ENCODE data around the gene FXYD4. TPM values are rescaled to one million over a fixed set of nuclear protein-coding genes. Genes with fewer than 3 reads are reported as not detected.
"Not testable (repeated sequence)": the region's sequence is repeated elsewhere in the genome, so short reads cannot be mapped to it uniquely, and the experiment has no call there.

The FXYD4 gene
- total RNA-seq, 2 experiments from 2014 or later = not detected

DNA sequence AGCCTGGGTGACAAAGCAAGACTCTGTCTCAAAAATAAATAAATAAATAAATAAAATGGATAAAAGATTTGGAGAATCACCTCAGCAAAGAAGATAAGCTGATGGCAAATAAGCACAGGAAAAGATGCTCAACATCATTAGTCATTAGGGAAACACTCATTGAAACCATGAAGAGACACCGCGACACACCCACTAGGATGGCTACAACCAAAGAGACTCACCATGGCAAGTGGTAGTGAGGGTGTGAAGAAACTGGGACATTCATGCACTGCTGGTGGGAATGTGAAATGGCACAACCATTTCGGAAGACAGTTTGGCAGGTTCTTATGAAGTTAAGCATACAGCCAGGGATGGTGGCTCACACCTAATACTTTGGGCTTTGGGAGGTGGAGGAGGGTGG, 37.8 kb upstream of the FXYD4 start:
- CTCF ChIA-PET = interaction anchor here (1.9 kb wide), 1 partner anchor 15 kb away, joined by 8 read pairs; no protein-coding TSS in a partner anchor
- no peaks in the 10 kb centered on the region for H3K9me3 Mint-ChIP-seq (ENCODE audit: low read depth)
- intact Hi-C loops (cut with DNase I, micrococcal nuclease) = loop anchor here in 1 of 2 experiments (5.0 kb wide), 1 partner anchor 36 kb away; no protein-coding TSS in a partner anchor

DNA sequence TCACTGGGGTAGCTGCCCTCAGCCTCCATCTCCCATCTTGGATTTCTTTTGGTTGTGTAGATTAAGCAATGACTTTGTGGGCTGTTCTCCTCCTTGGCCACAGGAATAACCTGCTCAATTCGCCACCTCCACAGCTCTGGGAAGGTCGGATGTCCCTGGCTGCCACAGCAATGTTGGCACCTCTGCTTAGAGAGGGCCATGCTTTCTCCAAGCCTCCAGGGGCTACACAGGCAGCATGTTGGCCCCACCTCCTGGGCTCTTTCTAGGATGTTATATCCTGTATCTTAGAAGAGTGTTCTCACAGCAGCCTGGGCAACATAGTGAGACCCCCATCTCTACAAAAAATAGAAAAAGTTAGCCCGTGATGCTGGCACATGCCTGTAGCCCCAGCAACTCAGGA, 35.4 kb upstream of the FXYD4 start:
- intact Hi-C loops (cut with DNase I, micrococcal nuclease) = no loop called here
- POLR2A ChIA-PET = no interaction called here
- no peaks in the 10 kb centered on the region for H3K9me3 Mint-ChIP-seq (ENCODE audit: low read depth)
- no peak overlapping the region for H3K27ac Mint-ChIP-seq
- CTCF ChIA-PET = interaction anchor here (0.8 to 1.0 kb wide), 2 partner anchors 43 to 579 kb away, joined by 3 to 4 read pairs; no protein-coding TSS in a partner anchor
- H3K27me3 Mint-ChIP-seq = peaks cover 4% of the 10 kb centered on the region
- H3K36me3 Mint-ChIP-seq (ENCODE audit: low read depth) = no peaks in the 10 kb centered on the region
- peaks cover 26% of the 10 kb centered on the region for H3K4me1 Mint-ChIP-seq
- no peak for DNase-seq
- H3K4me3 Mint-ChIP-seq = no peak overlapping the region
- no peak for ATAC-seq

More for the DNA sequence above, 37.8 kb upstream of the FXYD4 start:
- DNase-seq (no peak), ATAC-seq (no peak)
- Mint-ChIP-seq H3K27me3 (no peaks in the 10 kb centered on the region), H3K4me3 (no peak overlapping the region), H3K4me1 (peaks cover 26% of the 10 kb centered on the region), H3K27ac (no peak overlapping the region), H3K36me3 (ENCODE audit: low read depth) (no peaks in the 10 kb centered on the region)
- POLR2A ChIA-PET = no interaction called here

GRCh38 chr10:43336641-43337318, 34.7 kb upstream of the FXYD4 start:
- H3K36me3 Mint-ChIP-seq (ENCODE audit: low read depth) = no peaks in the 10 kb centered on the region
- no peak for DNase-seq
- CTCF ChIA-PET = interaction anchor here (0.8 to 1.0 kb wide), 2 partner anchors 44 to 580 kb away, joined by 3 to 4 read pairs; no protein-coding TSS in a partner anchor
- ATAC-seq = no peak
- H3K27me3 Mint-ChIP-seq = peaks cover 4% of the 10 kb centered on the region
- H3K4me3 Mint-ChIP-seq = no peak overlapping the region
- H3K9me3 Mint-ChIP-seq (ENCODE audit: low read depth) = no peaks in the 10 kb centered on the region
- H3K4me1 Mint-ChIP-seq = peaks cover 22% of the 10 kb centered on the region
- intact Hi-C loops (cut with DNase I, micrococcal nuclease) = no loop called here
- H3K27ac Mint-ChIP-seq = no peak overlapping the region
- POLR2A ChIA-PET = no interaction called here

GRCh38 chr10:43337536-43337935, 33.9 kb upstream of the FXYD4 start:
- H3K36me3 Mint-ChIP-seq (ENCODE audit: low read depth); H3K27ac Mint-ChIP-seq; intact Hi-C loops (cut with DNase I, micrococcal nuclease); DNase-seq; POLR2A ChIA-PET; CTCF ChIA-PET; H3K4me3 Mint-ChIP-seq; H3K9me3 Mint-ChIP-seq (ENCODE audit: low read depth); ATAC-seq; H3K27me3 Mint-ChIP-seq: not testable (repeated sequence)
- H3K4me1 Mint-ChIP-seq = peaks cover 15% of the 10 kb centered on the region

DNA sequence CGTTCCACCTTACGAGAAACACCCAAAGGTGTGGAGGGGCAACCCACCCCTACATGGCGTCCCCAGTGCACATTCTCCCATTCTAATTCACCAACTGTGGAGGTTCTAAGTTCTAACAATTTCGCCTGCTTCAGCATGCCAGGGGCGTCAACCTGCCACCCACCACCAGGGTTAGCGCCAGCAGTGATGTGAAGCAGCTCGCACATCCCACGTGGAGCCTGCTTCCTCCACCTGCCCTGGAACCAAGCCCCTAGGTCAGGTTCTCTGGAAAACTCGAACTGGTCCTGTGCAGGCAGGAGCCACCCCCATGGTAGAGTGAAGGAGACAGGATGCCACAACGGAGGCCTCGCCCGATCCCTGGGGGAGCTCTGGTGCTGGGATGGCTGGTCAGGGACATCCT, 33.3 kb upstream of the FXYD4 start:
- H3K27ac Mint-ChIP-seq = no peak overlapping the region
- H3K4me1 Mint-ChIP-seq = peaks cover 9% of the 10 kb centered on the region
- H3K9me3 Mint-ChIP-seq (ENCODE audit: low read depth) = no peaks in the 10 kb centered on the region
- no peaks in the 10 kb centered on the region for H3K36me3 Mint-ChIP-seq (ENCODE audit: low read depth)
- no peak overlapping the region for H3K4me3 Mint-ChIP-seq
- ATAC-seq (no peak), DNase-seq (no peak)
- H3K27me3 Mint-ChIP-seq = peaks cover 4% of the 10 kb centered on the region
- ChIA-PET POLR2A (no interaction called here), CTCF (interaction anchor here (0.6 to 0.8 kb wide), 2 partner anchors 18 to 33 kb away, joined by 3 to 4 read pairs; no protein-coding TSS in a partner anchor)
- intact Hi-C loops (cut with DNase I, micrococcal nuclease) = no loop called here

GRCh38 chr10:43339136-43339535, 32.3 kb upstream of the FXYD4 start:
- Mint-ChIP-seq H3K9me3 (ENCODE audit: low read depth) (no peaks in the 10 kb centered on the region), H3K4me1 (peaks cover 2% of the 10 kb centered on the region), H3K4me3 (no peak overlapping the region), H3K36me3 (ENCODE audit: low read depth) (no peaks in the 10 kb centered on the region), H3K27me3 (peaks cover 4% of the 10 kb centered on the region), H3K27ac (no peak overlapping the region)
- intact Hi-C loops (cut with DNase I, micrococcal nuclease) = no loop called here
- ChIA-PET POLR2A (no interaction called here), CTCF (no interaction called here)
- DNase-seq = no peak
- ATAC-seq = no peak

DNA sequence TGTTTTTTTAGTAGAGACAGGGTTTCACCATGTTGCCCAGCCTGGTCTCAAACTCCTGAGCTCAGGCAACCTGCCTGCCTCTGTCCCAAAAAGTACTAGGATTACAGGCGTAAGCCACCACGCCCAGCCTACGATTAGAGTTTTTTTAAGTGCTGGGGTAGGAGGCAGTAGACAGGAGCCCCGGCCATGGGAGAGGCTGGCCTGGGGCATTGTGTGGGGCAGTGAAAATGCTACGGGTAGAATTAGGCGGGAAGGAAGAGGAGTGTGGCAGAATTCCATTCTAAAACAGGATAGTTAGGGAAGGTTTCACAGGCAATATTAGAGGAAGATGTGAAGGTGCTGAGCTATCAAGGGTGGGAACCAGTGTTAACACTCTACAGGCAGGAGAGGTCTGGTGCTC, 31.3 kb upstream of the FXYD4 start:
- Mint-ChIP-seq H3K27ac (no peak overlapping the region), H3K36me3 (ENCODE audit: low read depth) (no peaks in the 10 kb centered on the region), H3K27me3 (peaks cover 4% of the 10 kb centered on the region), H3K4me1 (no peaks in the 10 kb centered on the region), H3K9me3 (ENCODE audit: low read depth) (no peaks in the 10 kb centered on the region), H3K4me3 (no peak overlapping the region)
- intact Hi-C loops (cut with DNase I, micrococcal nuclease) = no loop called here
- ATAC-seq (no peak), DNase-seq (no peak)
- CTCF ChIA-PET = interaction anchor here (0.5 to 0.9 kb wide), 3 partner anchors 23 to 87 kb away, joined by 3 to 4 read pairs (median 3); no protein-coding TSS in a partner anchor
- POLR2A ChIA-PET = no interaction called here

DNA sequence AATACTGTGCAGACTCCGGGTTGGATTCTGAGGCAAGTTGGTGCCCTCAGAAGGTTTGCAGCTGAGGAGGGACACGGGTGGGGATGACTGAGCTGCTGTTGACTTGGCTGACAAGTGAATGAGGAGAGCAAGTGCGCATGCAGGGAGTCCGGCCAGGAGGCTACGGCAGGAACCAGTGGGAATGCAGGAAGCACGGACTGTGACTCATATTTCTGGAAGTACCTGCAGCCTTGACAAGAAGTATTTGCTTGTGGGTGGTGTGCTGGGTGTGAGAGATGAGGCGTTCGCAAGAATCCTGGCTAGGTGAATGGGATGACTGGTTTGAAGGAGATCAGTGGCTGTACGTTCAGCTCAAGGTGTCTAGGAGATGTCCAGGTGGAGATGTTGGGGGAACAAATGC, 30.8 kb upstream of the FXYD4 start:
- H3K4me3 Mint-ChIP-seq = no peak overlapping the region

GRCh38 chr10:43341450-43341849, 30.0 kb upstream of the FXYD4 start:
- Mint-ChIP-seq H3K27ac (no peak overlapping the region), H3K4me1 (no peaks in the 10 kb centered on the region), H3K27me3 (peaks cover 4% of the 10 kb centered on the region), H3K36me3 (ENCODE audit: low read depth) (no peaks in the 10 kb centered on the region), H3K9me3 (ENCODE audit: low read depth) (no peaks in the 10 kb centered on the region), H3K4me3 (no peak overlapping the region)
- intact Hi-C loops (cut with DNase I, micrococcal nuclease) = no loop called here
- CTCF ChIA-PET = no interaction called here
- DNase-seq (no peak), ATAC-seq (no peak)
- POLR2A ChIA-PET = no interaction called here

More for the DNA sequence above, 30.8 kb upstream of the FXYD4 start:
- ChIA-PET POLR2A (no interaction called here), CTCF (no interaction called here)
- ATAC-seq (no peak), DNase-seq (no peak)
- Mint-ChIP-seq H3K36me3 (ENCODE audit: low read depth) (no peaks in the 10 kb centered on the region), H3K27ac (no peak overlapping the region), H3K4me1 (no peaks in the 10 kb centered on the region), H3K27me3 (peaks cover 4% of the 10 kb centered on the region), H3K9me3 (ENCODE audit: low read depth) (no peaks in the 10 kb centered on the region)
- intact Hi-C loops (cut with DNase I, micrococcal nuclease) = no loop called here

DNA sequence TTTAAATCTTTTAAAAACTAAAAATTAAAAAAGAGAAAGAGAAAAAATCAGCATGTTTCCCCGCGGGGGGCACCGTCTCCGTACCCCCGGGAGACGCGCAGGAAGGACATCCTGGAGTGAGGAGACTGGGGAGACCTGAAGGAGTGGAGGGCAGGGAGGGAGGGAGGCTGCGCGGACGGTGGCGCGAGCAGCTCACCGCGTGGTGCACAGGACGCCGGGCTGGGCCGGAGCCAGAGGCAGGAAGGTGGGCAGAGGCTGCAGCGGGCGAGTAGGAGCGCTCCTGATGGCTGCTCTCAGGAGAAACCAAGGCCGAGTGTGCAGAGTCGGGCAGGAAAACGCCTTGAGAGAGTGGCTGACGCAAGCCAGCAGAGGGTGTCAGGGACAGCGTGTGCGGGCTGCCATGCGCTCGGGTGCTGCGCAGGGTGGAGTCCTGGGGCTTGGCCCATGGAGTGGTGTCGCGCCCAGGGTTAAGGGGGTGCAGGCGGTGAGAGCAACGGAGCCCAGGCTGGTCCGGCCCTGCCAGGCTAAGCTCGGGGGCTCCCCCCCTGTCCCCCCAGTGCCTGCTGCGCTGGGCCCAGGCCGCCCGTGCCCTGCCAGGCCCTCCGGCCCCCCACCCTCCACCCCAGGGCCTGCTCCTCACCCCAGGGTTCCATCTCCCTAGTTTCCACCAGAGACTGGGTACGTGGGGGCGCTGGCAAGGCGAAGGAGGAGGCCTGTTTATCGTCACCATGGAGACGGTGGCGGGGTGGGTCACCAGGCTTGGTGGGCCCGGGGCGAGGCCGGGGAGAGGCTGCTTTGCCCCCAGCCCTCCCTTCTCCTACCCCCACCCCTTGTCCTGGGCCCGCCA, 28.9 kb upstream of the FXYD4 start:
- H3K36me3 Mint-ChIP-seq (ENCODE audit: low read depth) = no peaks in the 10 kb centered on the region
- no peak overlapping the region for H3K4me3 Mint-ChIP-seq
- DNase-seq (no peak), ATAC-seq (no peak)
- H3K27me3 Mint-ChIP-seq = peaks cover 4% of the 10 kb centered on the region
- no peaks in the 10 kb centered on the region for H3K9me3 Mint-ChIP-seq (ENCODE audit: low read depth)
- ChIA-PET CTCF (no interaction called here), POLR2A (no interaction called here)
- no peaks in the 10 kb centered on the region for H3K4me1 Mint-ChIP-seq
- intact Hi-C loops (cut with DNase I, micrococcal nuclease) = no loop called here
- no peak overlapping the region for H3K27ac Mint-ChIP-seq

- intact Hi-C loops (cut with DNase I, micrococcal nuclease) = no loop called here
- no peaks in the 10 kb centered on the region for H3K9me3 Mint-ChIP-seq (ENCODE audit: low read depth)
- H3K27me3 Mint-ChIP-seq = peaks cover 4% of the 10 kb centered on the region
- ChIA-PET CTCF (no interaction called here), POLR2A (no interaction called here)
- H3K4me3 Mint-ChIP-seq = no peak overlapping the region
- H3K27ac Mint-ChIP-seq = no peak overlapping the region
- peaks cover 3% of the 10 kb centered on the region for H3K4me1 Mint-ChIP-seq
- no peaks in the 10 kb centered on the region for H3K36me3 Mint-ChIP-seq (ENCODE audit: low read depth)
- ATAC-seq (no peak), DNase-seq (no peak)
Observed at GRCh38 chr10:43343126-43343525, 28.3 kb upstream of the FXYD4 start.

GRCh38 chr10:43344051-43344450, 27.4 kb upstream of the FXYD4 start:
- peaks cover 7% of the 10 kb centered on the region for H3K27me3 Mint-ChIP-seq
- ChIA-PET POLR2A (no interaction called here), CTCF (interaction anchor here (0.6 kb wide), 1 partner anchor 206 kb away, joined by 3 read pairs; no protein-coding TSS in a partner anchor)
- H3K27ac Mint-ChIP-seq = no peak overlapping the region
- H3K36me3 Mint-ChIP-seq (ENCODE audit: low read depth) = no peaks in the 10 kb centered on the region
- no peaks in the 10 kb centered on the region for H3K9me3 Mint-ChIP-seq (ENCODE audit: low read depth)
- DNase-seq (no peak), ATAC-seq (no peak)
- peaks cover 10% of the 10 kb centered on the region for H3K4me1 Mint-ChIP-seq
- no peak overlapping the region for H3K4me3 Mint-ChIP-seq
- intact Hi-C loops (cut with DNase I, micrococcal nuclease) = no loop called here
